NB4 (cell line): ENCODE measurements around the gene SLC15A5.

Experiments
- DNase-seq: peaks from one replicate; pipeline ENCODE4 v3.0.0; 2010; ENCODE audit warnings: low read depth
- H3K4me3 ChIP-seq: one replicate; pipeline ENCODE4 v1.5.1; 2011; ENCODE audit warnings: mild to moderate bottlenecking, low read depth, low read length, moderate library complexity
- MYC ChIP-seq: IDR thresholded peaks from 2 replicates; pipeline ENCODE4 v1.6.1; 2011; ENCODE audit warnings: low read depth, low read length
- POLR2A ChIP-seq: IDR thresholded peaks from 2 replicates; pipeline ENCODE4 v1.6.1; 2011; ENCODE audit warnings: mild to moderate bottlenecking; ENCODE audit not compliant: insufficient read length; ENCODE audit errors: extremely low read depth
- TF ChIP-seq, protein P1 (sequence below): IDR thresholded peaks from 2 replicates; pipeline ENCODE4 v1.6.1; 2011; ENCODE audit warnings: low read depth, low read length
- TF ChIP-seq, protein P2 (sequence below): IDR thresholded peaks from one replicate; pipeline ENCODE4 v1.5.1; 2012; ENCODE audit warnings: low read depth, low read length

SLC15A5 gene

DNA sequence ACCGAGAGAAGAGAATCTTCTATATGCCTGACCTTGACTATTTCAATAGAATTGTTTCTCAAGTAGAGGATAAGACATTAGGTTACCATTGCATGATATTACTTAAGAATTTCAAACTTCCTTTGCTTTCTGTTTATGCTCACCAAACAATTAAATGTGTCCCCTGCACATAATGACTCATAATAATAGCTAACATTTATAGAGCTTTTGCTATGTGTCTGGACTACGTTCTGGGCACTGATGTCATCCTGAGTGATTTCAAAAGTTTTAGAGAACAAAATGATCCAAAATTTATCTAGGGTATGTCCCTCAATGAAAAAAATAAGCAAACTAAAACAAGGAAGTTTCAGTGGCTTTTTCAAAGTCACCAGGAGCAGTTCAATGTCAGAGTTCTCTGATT is 38.8 kb downstream of the SLC15A5 start:
- TF ChIP-seq, protein P1, sequence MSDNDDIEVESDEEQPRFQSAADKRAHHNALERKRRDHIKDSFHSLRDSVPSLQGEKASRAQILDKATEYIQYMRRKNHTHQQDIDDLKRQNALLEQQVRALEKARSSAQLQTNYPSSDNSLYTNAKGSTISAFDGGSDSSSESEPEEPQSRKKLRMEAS: no peak
- TF ChIP-seq MYC: no peak
- TF ChIP-seq, protein P2, sequence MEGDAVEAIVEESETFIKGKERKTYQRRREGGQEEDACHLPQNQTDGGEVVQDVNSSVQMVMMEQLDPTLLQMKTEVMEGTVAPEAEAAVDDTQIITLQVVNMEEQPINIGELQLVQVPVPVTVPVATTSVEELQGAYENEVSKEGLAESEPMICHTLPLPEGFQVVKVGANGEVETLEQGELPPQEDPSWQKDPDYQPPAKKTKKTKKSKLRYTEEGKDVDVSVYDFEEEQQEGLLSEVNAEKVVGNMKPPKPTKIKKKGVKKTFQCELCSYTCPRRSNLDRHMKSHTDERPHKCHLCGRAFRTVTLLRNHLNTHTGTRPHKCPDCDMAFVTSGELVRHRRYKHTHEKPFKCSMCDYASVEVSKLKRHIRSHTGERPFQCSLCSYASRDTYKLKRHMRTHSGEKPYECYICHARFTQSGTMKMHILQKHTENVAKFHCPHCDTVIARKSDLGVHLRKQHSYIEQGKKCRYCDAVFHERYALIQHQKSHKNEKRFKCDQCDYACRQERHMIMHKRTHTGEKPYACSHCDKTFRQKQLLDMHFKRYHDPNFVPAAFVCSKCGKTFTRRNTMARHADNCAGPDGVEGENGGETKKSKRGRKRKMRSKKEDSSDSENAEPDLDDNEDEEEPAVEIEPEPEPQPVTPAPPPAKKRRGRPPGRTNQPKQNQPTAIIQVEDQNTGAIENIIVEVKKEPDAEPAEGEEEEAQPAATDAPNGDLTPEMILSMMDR: no peak
- no peak for TF ChIP-seq POLR2A
- no peak overlapping the region for H3K4me3 ChIP-seq
- no peak for DNase-seq

DNA sequence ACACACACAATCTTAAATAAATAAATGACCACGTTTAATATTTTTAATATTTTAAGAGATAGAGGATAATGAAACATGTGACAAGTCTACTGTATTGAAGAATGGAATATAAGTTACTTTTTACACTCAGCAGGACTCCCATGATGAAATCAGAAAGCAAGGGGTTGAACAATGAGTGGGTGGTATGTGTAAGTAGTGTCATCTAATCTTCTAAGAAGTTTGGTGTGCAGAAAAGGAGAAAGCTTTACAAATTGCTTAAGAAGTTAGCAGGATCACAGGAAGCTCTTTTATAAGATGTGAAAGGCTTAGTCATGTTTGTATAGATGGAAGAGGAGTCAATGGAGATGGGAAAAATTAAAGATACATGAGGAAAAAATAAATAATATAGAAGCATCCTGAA is 47.8 kb downstream of the SLC15A5 start:
- TF ChIP-seq MYC (no peak), POLR2A (no peak)
- TF ChIP-seq, protein P1: no peak
- TF ChIP-seq, protein P2: no peak
- DNase-seq: no peak
- H3K4me3 ChIP-seq: no peak overlapping the region

GRCh38 chr12:16228067-16228466 is 49.4 kb downstream of the SLC15A5 start:
- no peak for DNase-seq
- no peak overlapping the region for H3K4me3 ChIP-seq
- TF ChIP-seq, protein P2: no peak
- TF ChIP-seq, protein P1: no peak
- TF ChIP-seq POLR2A (no peak), MYC (no peak)

DNA sequence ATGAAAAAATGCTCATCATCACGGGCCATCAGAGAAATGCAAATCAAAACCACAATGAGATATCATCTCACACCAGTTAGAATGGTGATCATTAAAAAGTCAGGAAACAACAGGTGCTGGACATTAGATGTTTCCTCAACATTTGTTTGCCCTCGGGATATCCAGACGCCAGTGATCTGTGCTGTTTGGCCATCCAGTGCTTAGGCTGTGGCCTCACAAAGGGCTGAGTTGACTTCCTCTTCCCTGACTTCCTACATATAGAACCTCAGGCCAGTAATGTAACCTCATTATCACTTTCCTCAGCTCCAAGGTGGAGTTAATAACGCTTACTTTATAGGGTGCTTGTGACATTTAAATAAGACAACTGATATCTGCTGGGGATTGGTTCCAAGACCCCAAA is 51.8 kb downstream of the SLC15A5 start:
- DNase-seq: peak; percentile 10
- TF ChIP-seq MYC (no peak), POLR2A (no peak)
- TF ChIP-seq, protein P1: no peak
- TF ChIP-seq, protein P2: no peak

GRCh38 chr12:16224196-16224595 is 53.3 kb downstream of the SLC15A5 start:
- DNase-seq: no peak
- no peak overlapping the region for H3K4me3 ChIP-seq
- TF ChIP-seq MYC (no peak), POLR2A (no peak)
- TF ChIP-seq, protein P1: no peak
- TF ChIP-seq, protein P2: no peak

More for the DNA sequence above, 51.8 kb downstream of the SLC15A5 start:
- no peak overlapping the region for H3K4me3 ChIP-seq

DNA sequence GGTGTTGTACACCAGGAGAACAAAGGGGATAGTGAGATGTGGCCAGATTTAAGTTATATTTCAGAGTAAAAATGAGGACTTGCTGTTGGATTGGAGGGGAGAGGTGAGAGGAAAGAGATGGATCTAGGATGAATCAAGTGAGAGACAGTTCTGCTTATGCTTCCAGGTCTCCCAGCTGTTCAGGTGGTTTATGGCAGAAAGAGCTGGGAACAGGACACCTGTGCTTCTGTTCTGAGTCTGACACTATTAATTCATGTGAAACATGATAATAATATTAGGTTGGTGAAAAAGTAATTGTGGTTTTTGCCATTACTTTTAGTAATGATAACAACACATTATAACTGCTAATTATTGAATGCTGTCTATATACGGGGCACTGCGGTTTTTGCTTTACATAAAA is 55.7 kb downstream of the SLC15A5 start:
- DNase-seq: no peak
- H3K4me3 ChIP-seq: no peak overlapping the region
- no peak for TF ChIP-seq POLR2A
- TF ChIP-seq, protein P2: no peak
- TF ChIP-seq, protein P1: no peak
- TF ChIP-seq MYC: no peak
